GM08714 (cell line): ENCODE results near the gene MUC5AC.

Experiments used
- H3K4me3 ChIP-seq: fragments of 200-500 bp; sonication (Bioruptor generic); 2 replicates; pipeline ENCODE4 v1.5.1; 2014; ENCODE audit warnings: mild to moderate bottlenecking, low read length, inconsistent platforms
- ZNF274 ChIP-seq: IDR thresholded peaks from 2 replicates; pipeline ENCODE4 v1.6.1; 2012; ENCODE audit warnings: mild to moderate bottlenecking, low read depth, low read length

Gene MUC5AC

DNA sequence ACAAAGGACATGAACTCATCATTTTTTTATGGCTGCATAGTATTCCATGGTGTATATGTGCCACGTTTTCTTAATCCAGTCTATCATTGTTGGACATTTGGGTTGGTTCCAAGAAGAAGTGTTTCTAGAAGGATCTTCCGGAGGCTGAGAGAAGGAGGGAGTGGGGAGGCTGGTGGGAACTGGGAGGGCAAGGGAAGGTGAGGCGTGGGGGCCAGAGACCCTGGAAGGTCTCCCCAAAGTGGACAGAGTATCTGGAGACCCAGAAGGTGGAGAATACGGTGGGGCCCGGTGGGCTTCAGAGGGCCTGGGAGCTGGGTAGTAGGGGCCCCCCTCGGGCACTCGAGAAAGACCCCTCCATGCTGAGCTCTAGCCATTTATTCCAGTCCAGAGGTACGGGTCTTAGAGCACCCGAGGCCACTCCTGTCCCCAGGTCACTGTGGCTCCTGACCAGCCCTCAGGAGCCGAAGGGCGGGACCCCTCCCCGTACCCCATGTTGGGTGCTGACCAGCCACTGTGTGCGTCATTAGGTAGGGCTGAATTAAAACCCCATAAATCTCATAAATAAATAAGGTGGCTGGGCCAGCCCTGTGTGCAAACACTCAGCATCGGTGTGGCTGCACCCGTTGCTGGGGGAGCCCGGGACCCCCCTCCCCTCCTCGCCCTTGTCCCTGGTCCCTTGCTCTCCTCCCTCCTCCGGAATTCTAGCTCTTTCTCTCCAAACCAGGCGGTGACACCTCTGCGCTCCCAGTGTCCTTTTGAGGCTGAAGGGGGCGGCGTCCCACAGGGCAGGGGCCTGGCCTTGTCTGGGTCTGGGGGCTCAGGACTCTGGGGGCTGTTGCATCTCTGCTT, 38.8 kb upstream of the MUC5AC start:
- no peak overlapping the region for H3K4me3 ChIP-seq
- no peak for TF ChIP-seq ZNF274

DNA sequence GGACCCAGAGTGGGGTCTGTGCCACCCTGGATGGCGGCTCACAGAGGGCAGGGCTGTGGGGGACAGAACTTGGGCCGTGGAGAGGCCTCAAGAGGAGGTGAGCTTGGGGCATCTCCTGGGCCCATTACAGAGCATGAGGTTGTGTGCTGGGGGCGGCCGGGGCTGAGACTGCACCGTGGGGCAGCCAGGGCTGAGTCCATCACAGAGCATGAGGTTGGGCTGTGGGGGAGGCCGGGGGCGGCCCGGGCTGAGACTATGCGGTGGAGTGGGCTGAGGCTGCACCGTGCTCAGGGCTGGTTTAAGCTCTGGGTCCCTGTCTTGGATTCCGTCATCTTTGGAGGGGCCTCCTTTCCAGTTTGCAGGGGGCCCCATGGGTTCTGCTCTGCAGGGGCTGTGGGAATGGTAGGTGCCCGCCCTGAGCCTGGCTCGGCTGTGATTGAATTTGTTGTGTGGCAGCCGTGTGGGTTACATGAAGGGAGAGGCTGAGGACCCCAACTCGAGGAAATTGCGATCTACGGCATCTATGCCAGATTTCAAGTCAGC, 38.1 kb upstream of the MUC5AC start:
- no peak for TF ChIP-seq ZNF274
- no peak overlapping the region for H3K4me3 ChIP-seq

DNA sequence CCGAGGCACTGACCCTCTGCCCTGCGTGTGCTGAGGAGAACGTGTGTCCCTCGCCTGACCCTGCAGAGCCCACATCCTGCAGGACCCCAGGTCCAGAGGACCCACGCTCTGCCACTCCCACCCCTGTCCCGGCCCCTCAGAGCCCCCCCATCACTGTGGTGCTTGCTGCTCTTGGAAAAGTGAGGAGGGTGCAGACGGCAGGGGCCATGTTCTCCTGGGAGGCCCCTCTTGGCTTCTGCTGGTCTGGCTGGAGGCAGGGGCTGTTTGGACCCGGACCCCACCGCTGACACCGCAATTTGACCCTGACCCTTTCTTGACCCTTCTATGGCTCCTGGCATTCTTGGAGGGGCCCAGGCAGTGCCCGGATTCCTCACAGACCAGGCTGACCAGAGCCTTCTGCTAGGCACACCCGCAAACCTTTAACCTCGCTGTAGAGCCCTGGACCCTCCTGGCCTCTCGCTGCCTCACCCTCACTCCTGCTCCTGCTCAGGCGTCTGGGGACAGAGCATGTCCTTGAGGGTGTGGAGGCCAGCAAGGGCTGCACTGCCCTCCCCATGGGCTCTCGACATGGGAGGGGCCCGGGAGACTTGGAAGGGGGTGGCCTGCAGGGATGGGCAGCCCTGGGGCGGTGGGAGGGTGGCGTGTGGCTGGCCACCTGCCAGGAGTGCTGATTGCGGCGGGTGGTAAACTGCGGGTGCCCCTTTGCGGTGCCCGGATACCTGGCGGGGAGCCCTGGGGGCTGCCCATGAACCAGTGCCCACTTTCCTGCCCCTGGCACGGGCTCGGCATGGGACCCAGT, 37.0 kb upstream of the MUC5AC start:
- no peak overlapping the region for H3K4me3 ChIP-seq
- TF ChIP-seq ZNF274, result no peak

DNA sequence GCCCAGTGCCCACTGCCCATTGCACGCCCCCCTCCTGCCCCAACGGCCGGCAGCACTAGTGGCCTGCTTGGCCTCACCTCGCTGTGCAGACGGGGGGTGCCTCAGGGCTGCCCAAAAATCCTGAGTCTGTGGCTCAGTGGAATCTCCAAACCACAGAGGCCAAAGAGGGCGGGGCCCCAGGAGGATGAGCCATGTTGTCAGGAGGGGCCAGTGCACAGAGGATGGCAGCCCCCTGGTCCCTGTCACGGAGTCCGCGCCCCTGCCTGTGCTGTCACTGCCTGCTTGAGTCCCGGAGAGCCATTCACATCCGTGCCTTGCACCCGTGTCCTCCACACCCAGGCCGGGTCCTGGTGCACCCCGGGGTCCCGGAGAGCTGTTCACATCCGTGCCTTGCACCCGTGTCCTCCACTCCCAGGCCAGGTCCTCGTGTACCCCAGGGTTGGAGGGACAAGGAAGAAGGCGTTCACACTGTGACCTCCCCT, 36.4 kb upstream of the MUC5AC start:
- no peak for TF ChIP-seq ZNF274
- H3K4me3 ChIP-seq, result no peak overlapping the region

DNA sequence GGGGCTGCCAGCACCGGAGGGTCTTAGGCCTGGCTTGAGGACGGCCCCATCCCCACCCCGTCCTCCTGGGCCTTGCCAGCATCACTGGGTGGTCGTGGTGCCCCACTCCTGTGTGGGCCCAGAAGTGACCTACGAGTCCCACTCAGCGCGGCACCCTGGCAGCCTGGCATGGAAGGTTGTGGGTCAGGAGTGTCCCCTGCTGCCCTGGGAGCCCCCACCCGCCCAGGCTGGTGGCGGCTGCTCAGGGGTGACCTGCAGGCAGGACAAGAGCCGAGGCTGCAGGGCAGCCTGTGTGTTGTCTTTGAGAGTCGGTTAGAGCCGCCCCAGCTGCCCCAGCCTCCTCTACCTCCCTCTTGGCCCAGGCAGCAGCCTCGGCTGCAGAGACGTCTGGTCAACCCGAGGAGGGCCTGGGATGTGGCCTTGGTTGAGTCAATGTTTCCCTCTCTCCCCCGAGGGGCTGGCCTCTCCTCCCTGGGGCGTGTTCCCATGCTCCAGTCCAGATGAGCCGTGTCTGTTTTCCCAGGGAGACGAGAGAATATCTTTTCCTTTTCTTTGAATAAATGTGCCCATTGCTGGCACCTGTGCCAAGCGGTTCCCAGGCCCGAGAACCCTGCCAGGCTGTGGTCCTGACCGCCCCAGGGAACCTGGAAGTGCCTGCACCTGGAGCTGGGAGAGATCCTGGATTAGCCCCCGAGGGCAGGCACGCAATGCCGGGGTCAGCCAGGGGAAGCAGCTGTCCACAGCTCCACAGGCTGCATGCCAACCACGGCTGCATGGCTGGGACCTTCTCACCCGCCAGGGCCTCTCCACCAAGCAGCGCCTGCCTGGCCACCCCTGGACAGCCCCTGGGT, 35.7 kb upstream of the MUC5AC start:
- no peak for TF ChIP-seq ZNF274
- H3K4me3 ChIP-seq, result no peak overlapping the region

DNA sequence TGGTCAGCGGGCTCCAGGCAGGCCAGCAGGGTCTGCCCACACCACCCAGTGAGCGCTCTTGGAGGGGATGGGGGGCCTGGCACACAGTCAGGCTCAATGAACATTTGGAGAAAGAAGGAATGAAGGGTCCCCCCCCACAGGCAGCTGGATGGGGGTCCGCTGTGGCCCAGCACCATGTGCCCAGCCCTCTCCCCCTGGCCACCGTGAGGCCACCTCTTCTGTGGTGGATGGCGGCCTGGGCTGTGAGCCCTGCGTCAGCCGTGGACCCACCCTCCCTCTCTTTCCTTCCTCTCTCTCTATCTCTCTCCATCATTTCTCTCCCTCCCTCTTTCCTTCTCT, 35.1 kb upstream of the MUC5AC start:
- no peak overlapping the region for H3K4me3 ChIP-seq
- no peak for TF ChIP-seq ZNF274

DNA sequence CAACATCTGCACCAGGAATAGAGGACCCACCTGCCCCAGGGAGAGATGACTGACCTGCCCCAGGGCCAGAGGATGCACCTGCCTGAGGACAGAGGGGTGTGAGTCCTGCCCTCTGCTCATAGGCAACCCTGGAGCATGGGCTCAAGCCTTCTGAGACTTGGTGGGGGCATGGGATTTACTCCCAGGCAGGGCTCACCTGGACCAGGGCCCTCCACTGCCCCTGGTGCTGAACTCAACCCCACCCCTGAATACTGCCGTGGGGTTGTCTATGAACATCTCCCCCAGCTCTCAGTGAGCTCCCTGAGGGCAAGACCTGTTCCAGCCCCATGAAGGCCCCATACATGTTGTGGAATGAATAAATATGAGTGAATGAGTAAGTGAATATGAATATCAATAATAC, 33.8 kb upstream of the MUC5AC start:
- no peak overlapping the region for H3K4me3 ChIP-seq
- TF ChIP-seq ZNF274, result no peak

DNA sequence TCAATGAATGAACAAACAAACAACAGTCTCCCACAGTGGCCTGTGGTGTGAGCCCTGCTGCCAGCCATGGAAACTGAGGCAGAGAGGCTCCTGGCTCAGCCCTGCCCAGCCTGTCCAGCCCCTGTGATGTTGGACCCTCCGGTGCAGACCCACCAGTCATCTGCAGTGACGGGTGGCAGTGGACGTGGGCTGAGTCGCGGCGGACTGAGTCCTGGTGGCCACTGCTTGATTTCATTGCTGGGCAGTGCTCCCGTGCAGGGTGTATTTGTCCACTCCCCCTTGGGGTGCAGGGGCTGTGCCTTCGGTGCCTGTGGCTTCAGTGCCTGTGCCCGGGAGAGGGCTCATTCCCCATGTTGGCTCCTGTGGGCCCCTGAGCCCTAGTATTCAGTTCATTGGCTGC, 31.9 kb upstream of the MUC5AC start:
- no peak for TF ChIP-seq ZNF274
- no peak overlapping the region for H3K4me3 ChIP-seq

DNA sequence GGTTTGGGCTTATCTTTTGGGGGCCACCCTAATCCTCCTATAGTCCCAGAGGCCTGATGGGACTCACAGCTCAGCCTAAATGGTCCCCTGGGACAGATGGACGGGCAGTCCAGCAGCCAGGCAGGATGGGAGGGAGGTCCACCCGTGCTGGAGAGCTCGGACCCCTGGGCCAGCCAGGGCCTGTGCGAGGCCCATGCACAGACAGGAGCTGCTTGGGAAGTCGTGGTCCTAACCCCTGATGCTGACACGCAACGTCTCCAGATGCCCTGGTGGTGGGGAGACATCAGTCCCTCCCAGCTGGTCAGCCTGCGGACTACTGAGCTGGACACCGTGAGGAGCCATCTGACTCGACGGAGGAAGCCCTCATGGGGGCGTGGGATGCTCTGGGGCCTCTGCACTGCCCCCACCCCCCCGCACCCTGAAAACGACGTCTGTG, 31.2 kb upstream of the MUC5AC start:
- no peak for TF ChIP-seq ZNF274

DNA sequence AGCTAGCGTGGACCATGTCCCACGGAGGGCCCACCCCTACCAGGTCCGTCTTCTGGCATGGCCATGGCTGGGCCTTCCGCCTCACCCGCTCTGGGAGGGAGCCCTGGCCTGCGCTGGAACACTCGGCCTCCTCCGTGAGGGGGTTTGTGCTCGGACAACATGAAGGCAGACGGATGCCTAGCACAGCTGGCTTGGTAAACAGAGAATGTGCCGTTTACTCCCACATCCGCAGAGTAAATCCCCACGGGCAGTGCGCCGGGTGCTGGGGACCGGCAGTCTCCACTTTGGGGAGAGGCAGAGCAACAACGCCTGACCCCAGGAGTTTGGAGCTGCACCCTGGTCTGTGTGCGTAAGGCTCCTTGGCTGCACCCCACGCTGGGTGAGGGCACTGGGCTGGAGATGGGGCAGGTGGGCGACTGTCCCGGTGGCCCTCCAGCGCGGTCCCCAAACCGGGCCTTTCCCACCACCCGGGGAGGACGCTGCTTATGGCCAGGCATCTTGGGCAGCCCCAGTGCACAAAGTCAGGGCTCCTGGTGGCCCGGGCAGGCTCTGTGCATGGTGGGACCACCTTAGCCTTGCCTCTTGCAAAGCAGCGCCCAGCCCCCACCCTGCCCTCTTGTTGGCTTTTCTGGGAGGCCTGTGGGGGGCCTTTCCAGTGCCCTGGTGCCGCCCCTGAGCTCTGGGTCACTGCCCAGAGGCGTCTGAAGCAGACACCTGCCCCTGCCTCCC, 30.7 kb upstream of the MUC5AC start:
- no peak overlapping the region for H3K4me3 ChIP-seq
- TF ChIP-seq ZNF274, result no peak

More for the DNA sequence above, 31.2 kb upstream of the MUC5AC start:
- no peak overlapping the region for H3K4me3 ChIP-seq

DNA sequence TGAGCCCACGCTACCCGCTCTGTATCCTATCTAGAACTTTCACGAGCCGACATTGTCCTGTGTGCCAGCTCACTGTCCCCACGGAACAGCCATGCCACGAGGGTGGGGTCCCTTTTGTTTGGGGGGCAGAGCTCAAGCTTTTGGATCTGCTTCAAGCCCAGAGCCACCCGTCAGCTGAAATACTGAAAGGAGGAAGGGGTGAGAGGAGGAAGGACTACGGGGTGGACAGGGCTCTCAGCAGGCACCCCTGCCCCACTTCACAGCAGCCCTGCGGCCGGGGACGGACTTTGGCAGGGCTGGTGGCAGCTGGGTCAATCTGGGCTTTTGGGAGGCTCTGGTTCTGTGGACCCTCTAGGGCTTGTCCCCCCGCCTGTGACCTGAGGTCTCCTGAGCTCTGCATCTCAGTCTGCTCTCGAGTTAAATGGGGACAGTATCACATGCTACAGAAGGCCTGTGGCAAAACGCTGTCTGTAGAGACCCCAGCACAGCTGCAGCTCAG, 30.0 kb upstream of the MUC5AC start:
- H3K4me3 ChIP-seq, result no peak overlapping the region
- no peak for TF ChIP-seq ZNF274

DNA sequence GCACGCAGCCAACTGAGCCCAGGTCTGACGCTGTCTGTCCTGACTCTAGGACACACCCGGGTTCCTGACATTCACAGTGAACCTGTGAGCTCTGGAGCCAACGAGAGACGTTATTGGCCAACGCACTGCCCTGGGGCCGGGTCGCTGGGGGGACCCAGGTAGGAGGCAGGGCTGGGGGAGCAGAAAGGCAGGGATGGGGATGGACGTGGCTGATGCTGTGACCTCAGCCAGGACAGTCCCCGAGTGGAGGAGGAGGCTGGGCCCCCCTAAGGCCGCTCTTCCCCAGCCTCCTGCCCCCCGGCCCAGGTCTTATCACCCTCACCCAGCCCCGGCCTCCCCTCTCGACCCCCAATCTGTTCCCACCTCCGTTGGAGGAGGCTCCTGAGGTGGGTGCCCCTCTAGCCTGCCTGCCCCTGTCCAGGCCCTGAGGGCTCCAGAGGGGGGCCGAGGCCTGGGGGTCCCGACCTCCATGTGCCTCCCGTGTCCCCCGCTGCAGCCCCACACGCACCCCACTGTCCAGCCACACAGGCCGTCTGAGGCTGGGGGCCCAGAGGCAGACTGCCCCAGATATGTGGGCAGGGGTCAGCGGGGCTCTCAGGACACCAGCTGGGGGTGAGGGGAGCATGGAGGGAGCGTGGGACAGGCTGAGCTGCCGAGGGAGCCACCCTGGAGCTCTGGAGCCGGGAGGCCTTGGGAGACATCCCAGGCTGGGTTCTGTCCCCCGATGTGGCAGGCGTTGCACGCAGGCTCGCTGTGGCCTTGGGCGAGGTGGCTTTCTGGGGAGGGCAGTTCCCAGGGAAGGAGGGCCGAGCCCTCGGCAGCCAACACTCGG, 29.2 kb upstream of the MUC5AC start:
- H3K4me3 ChIP-seq, result no peak overlapping the region
- TF ChIP-seq ZNF274, result no peak
